K562 (cell line): ENCODE results near the gene AJM1. TPM values are rescaled to one million over a fixed set of nuclear protein-coding genes. Genes with fewer than 3 reads are reported as not detected.

Experiments used
- ATAC-seq: fragments of 200-7000 bp; cut with Tn5 transposase; 3 replicates; pipeline ENCODE4 v1.9.1; 2020; ENCODE audit warnings: moderate library complexity
- BruUV-seq: library from RNA; stranded (reverse); fragments of 400-500 nt; replicated peaks from 2 replicates; lab custom pipeline; 2021; lab: Mats Ljungman, UMichigan
- CTCF ChIA-PET: fragments of 300-600 bp; formaldehyde crosslinking; extraction: SDS; loops from one replicate; lab custom pipeline; 2021; ENCODE audit warnings: low intra/inter-chr PET ratio; lab: Yijun Ruan, JAX
- POLR2A ChIA-PET: fragments of 300-600, 350-650 bp; sonication (Branson Sonifier 250); formaldehyde crosslinking; extraction: SDS; loops from one replicate; lab custom pipeline; 2021; ENCODE audit warnings: antibody characterized with exemption, inconsistent platforms; lab: Yijun Ruan, JAX
- DNase-seq, 4 experiments: peaks; one replicate each; pipeline versions ENCODE4 v3.0.0 to v3.0.0-alpha.2; 2011 to 2018; ENCODE audit warnings: low spot score in 3 of 4, mixed read lengths in 3 of 4; ENCODE audit errors: extremely low read depth in 1 of 4
- FAIRE-seq: peaks from 2 replicates; lab custom pipeline; 2011; peaks lifted over from hg19 to GRCh38; lab: Jason Lieb, UNC
- H2AFZ ChIP-seq: 2 replicates; pipeline ENCODE4 v1.6.0; 2011; ENCODE audit warnings: low read depth, low read length, control low read depth, inconsistent platforms
- H3K27ac ChIP-seq: fragments of 200-600 bp; 3 replicates; pipeline ENCODE4 v1.8.0; 2011; ENCODE audit warnings: low read depth, mild to moderate bottlenecking, control low read depth, inconsistent platforms, low read length, moderate library complexity, mixed read lengths; ENCODE audit errors: extremely low read depth
- H3K27me3 ChIP-seq, 2 experiments: fragments of 300-600 bp in 1 of 2; 2 replicates in 1 of 2; 3 replicates in 1 of 2; pipeline versions ENCODE4 v1.6.0 to v1.8.0; 2011; ENCODE audit warnings: inconsistent platforms in 2 of 2, low read length in 2 of 2, mild to moderate bottlenecking in 1 of 2, mixed read lengths in 1 of 2, moderate library complexity in 1 of 2; ENCODE audit not compliant: control insufficient read depth in 2 of 2, insufficient read depth in 2 of 2
- H3K36me3 ChIP-seq: fragments of 300-600 bp; 3 replicates; pipeline ENCODE4 v1.8.0; 2011; ENCODE audit warnings: mild to moderate bottlenecking, low read length, inconsistent platforms; ENCODE audit not compliant: control insufficient read depth, insufficient read depth
- H3K4me1 ChIP-seq, 2 experiments: fragments of 200-600 bp in 1 of 2; replicated peaks in 1 of 2; 2 replicates in 1 of 2; 3 replicates in 1 of 2; pipeline versions ENCODE4 v1.5.1 to v1.8.0; 2011; ENCODE audit warnings: inconsistent platforms in 2 of 2, low read length in 2 of 2, mild to moderate bottlenecking in 1 of 2, mixed read lengths in 1 of 2, moderate library complexity in 1 of 2; ENCODE audit not compliant: control insufficient read depth in 2 of 2, insufficient read depth in 2 of 2
- H3K4me2 ChIP-seq: 2 replicates; pipeline ENCODE4 v1.6.1; 2011; ENCODE audit warnings: low read length, control low read depth, inconsistent platforms, mixed read lengths; ENCODE audit not compliant: insufficient read depth
- H3K4me3 ChIP-seq: fragments of 200-600 bp; sonication (generic), shearing (Covaris generic); 2 replicates; pipeline ENCODE4 v1.5.1; 2016; ENCODE audit warnings: control low read depth, inconsistent platforms
- H3K79me2 ChIP-seq: fragments of 200-600 bp; 3 replicates; pipeline ENCODE4 v1.8.0; 2011; ENCODE audit warnings: low read length, inconsistent platforms; ENCODE audit not compliant: control insufficient read depth, insufficient read depth
- H3K9ac ChIP-seq, 2 experiments: 2 replicates each; pipeline versions ENCODE4 v1.6.0 to v1.6.1; 2011; ENCODE audit warnings: low read depth in 2 of 2, low read length in 2 of 2, control low read depth in 1 of 2, inconsistent platforms in 1 of 2, mild to moderate bottlenecking in 1 of 2, mixed read lengths in 1 of 2; ENCODE audit not compliant: insufficient read depth in 1 of 2
- H3K9me1 ChIP-seq: one replicate; pipeline ENCODE4 v1.6.0; 2011; ENCODE audit warnings: inconsistent platforms, mild to moderate bottlenecking, low read length, moderate library complexity; ENCODE audit not compliant: control insufficient read depth, insufficient read depth
- H3K9me3 ChIP-seq: replicated peaks from 2 replicates; pipeline ENCODE4 v1.5.1; 2011; ENCODE audit warnings: low read depth, low read length, inconsistent platforms; ENCODE audit not compliant: control insufficient read depth, insufficient read depth
- H4K20me1 ChIP-seq: replicated peaks from 2 replicates; pipeline ENCODE4 v1.6.1; 2011; ENCODE audit warnings: low read length, inconsistent platforms, mixed read lengths; ENCODE audit not compliant: control insufficient read depth, insufficient read depth
- ATF3 ChIP-seq, 2 experiments: fragments of 450-650 bp in 1 of 2; sonication (generic) in 1 of 2; formaldehyde crosslinking in 1 of 2; IDR thresholded peaks in 1 of 2; conservative IDR thresholded peaks in 1 of 2; 2 replicates each; pipeline versions ENCODE4 v1.6.1 to v1.8.1; 2016 to 2023; ENCODE audit warnings: mild to moderate bottlenecking in 2 of 2, moderate library complexity in 2 of 2, inconsistent platforms in 1 of 2, missing genetic modification reagents in 1 of 2
- CEBPG ChIP-seq, 3 experiments: fragments of 200-800 bp in 1 of 3; sonication (Bioruptor generic) in 1 of 3; sonication (generic) in 1 of 3; formaldehyde crosslinking in 1 of 3; IDR thresholded peaks in 2 of 3; conservative IDR thresholded peaks in 1 of 3; 2 replicates each; pipeline versions ENCODE4 v1.6.1 to v1.8.0; 2016 to 2022; ENCODE audit warnings: missing compliant biosample characterization in 2 of 3, missing genetic modification characterization in 2 of 3, mild to moderate bottlenecking in 1 of 3, missing genetic modification reagents in 1 of 3
- COPS2 ChIP-seq: fragments of 450-650 bp; conservative IDR thresholded peaks from 2 replicates; pipeline ENCODE4 v1.6.1; 2016; ENCODE audit warnings: mild to moderate bottlenecking, moderate library complexity
- DPF2 ChIP-seq: fragments of 450-650 bp; IDR thresholded peaks from 2 replicates; pipeline ENCODE4 v1.6.1; 2016
- E2F6 ChIP-seq, 2 experiments: IDR thresholded peaks; 2 replicates each; pipeline ENCODE4 v1.6.1; 2011; ENCODE audit warnings: borderline replicate concordance in 1 of 2, control low read depth in 1 of 2, low read depth in 1 of 2, low read length in 1 of 2, mild to moderate bottlenecking in 1 of 2, mixed read lengths in 1 of 2, moderate library complexity in 1 of 2; ENCODE audit not compliant: insufficient read depth in 1 of 2, insufficient read length in 1 of 2, poor library complexity in 1 of 2, severe bottlenecking in 1 of 2; ENCODE audit errors: extremely low read depth in 1 of 2
- FOSL1 ChIP-seq: fragments of 200-800 bp; sonication (Bioruptor generic); conservative IDR thresholded peaks from 2 replicates; pipeline ENCODE4 v1.6.1; 2016; ENCODE audit warnings: missing genetic modification characterization, missing compliant biosample characterization
- GTF2E2 ChIP-seq: fragments of 200-800 bp; sonication (Bioruptor generic); IDR thresholded peaks from 2 replicates; pipeline ENCODE4 v1.6.1; 2016; ENCODE audit warnings: missing genetic modification characterization, missing compliant biosample characterization
- GTF3C2 ChIP-seq: IDR thresholded peaks from 3 replicates; pipeline ENCODE4 v1.6.1; 2011; ENCODE audit warnings: borderline replicate concordance, mild to moderate bottlenecking, moderate library complexity; ENCODE audit not compliant: insufficient read length; ENCODE audit errors: extremely low read depth
- HDAC3 ChIP-seq: fragments of 450-650 bp; IDR thresholded peaks from 2 replicates; pipeline ENCODE4 v1.6.1; 2018; ENCODE audit warnings: borderline replicate concordance, mild to moderate bottlenecking, moderate library complexity; ENCODE audit not compliant: partially characterized antibody
- POLR2B ChIP-seq: fragments of 450-650 bp; IDR thresholded peaks from 2 replicates; pipeline ENCODE4 v1.6.1; 2018; ENCODE audit warnings: low read depth; ENCODE audit not compliant: partially characterized antibody
- RBFOX2 ChIP-seq: fragments of 200-400 bp; formaldehyde crosslinking; IDR thresholded peaks from 2 replicates; pipeline ENCODE4 v1.6.1; 2017; ENCODE audit warnings: low read depth, mild to moderate bottlenecking, low read length, moderate library complexity
- XRCC3 ChIP-seq: fragments of 450-650 bp; IDR thresholded peaks from 2 replicates; pipeline ENCODE4 v1.6.1; 2017; ENCODE audit warnings: mild to moderate bottlenecking, moderate library complexity
- ZNF444 ChIP-seq: fragments of 250-450 bp; sonication (Bioruptor Pico); IDR thresholded peaks from 2 replicates; pipeline ENCODE4 v1.4.0; 2020; ENCODE audit warnings: mild to moderate bottlenecking, moderate library complexity
- ZZZ3 ChIP-seq: fragments of 450-650 bp; IDR thresholded peaks from 2 replicates; pipeline ENCODE4 v1.6.1; 2016; ENCODE audit warnings: antibody characterized with exemption, mild to moderate bottlenecking, moderate library complexity
- WGBS: fragments of 100-300 bp; shearing (Covaris generic); methylation state at CpG from one replicate; pipeline ENCODE4 v1.1.6; 2016; ENCODE audit warnings: low coverage, mixed read lengths; ENCODE audit not compliant: insufficient coverage; ENCODE audit errors: missing lambda C conversion rate; 5-methylcytosine and 5-hydroxymethylcytosine counted together
- in situ Hi-C: fragments of 300-500 bp; cut with MboI; formaldehyde crosslinking; loops from 4 replicates; pipeline ENCODE4 v1.15.0; 2018; ENCODE audit warnings: inconsistent platforms, mixed read lengths
- intact Hi-C: fragments of 100-400 bp; cut with micrococcal nuclease; formaldehyde crosslinking; loops from 2 replicates; pipeline ENCODE4 v1.14.2; 2022
- polyA plus RNA-seq, 8 experiments: library from polyadenylated mRNA; depleted of rRNA in 4 of 8; stranded (reverse) in 5 of 8; unstranded in 3 of 8; fragments of >200 nt; fragmentation: Nextera tagmentation in 2 of 8; fragmentation: Illumina TruSeq in 1 of 8; extraction: Ambion mirVana in 2 of 8; extraction: Trizol in 1 of 8; gene quantifications; 2 replicates each; pipeline versions ENCODE4 v1.2.1 to v1.2.3, GENCODE V29; 2011 to 2014; ENCODE audit warnings: inconsistent platforms in 1 of 8, missing spikeins in 1 of 8
- total RNA-seq, 7 experiments: library from RNA; depleted of rRNA in 6 of 7; stranded (reverse); fragments of >200 nt in 6 of 7; fragmentation: Illumina TruSeq in 2 of 7; extraction: Trizol in 2 of 7; gene quantifications; 2 replicates each; pipeline versions ENCODE4 v1.2.1 to v1.2.3, GENCODE V29; 2011 to 2021; ENCODE audit warnings: low replicate concordance in 1 of 7

Gene AJM1
- total and polyA plus RNA-seq, 9 of the 15 experiments (the other 6 are each of a cell fraction or from before 2014, with no cell fraction given) = 0.01 to 3.7 (median 0.65) TPM; not detected in 1

- in situ Hi-C loops = no loop called here
- peaks cover 45% of the 10 kb centered on the region; the same call in 2 of the 3 replicates for H3K36me3 ChIP-seq
- peaks cover 43% of the 10 kb centered on the region for H3K79me2 ChIP-seq
- WGBS = 34% methylated on average over 9 of the region's 11 CpGs
- CTCF ChIA-PET = no interaction called here
- POLR2A ChIA-PET = interaction anchor here (1.4 to 1.9 kb wide), 2 partner anchors 10 kb away, joined by 4 to 11 read pairs; no protein-coding TSS in a partner anchor
- peak overlapping the region; percentile 77 for H3K27ac ChIP-seq
- BruUV-seq = no TSS peak
- H3K9me3 ChIP-seq = no peaks in the 10 kb centered on the region; the same call in 1 of the 2 replicates
- intact Hi-C loops = no loop called here
- peak overlapping the region; percentile 77 for H3K4me2 ChIP-seq
- H3K4me1 ChIP-seq = peaks cover 5 to 32% of the 10 kb centered on the region in 2 experiments; a peak in 3 of 5 replicates
- H3K9me1 ChIP-seq = peaks cover 4% of the 10 kb centered on the region
- peak overlapping the region; percentile 73 to 96 for H3K9ac ChIP-seq
- H3K27me3 ChIP-seq = no peaks in the 10 kb centered on the region
- no peak overlapping the region for H2AFZ ChIP-seq
- H3K4me3 ChIP-seq = peak overlapping the region; percentile 95
- peak; percentile 11 for FAIRE-seq
- no peak for DNase-seq
- H4K20me1 ChIP-seq = peaks cover 14% of the 10 kb centered on the region; the same call in 1 of the 2 replicates
- peak; percentile 5 for ATAC-seq
- TF ChIP-seq RBFOX2 = 0 out of 2 replicates have a peak, but pooled peaks have one; percentile 2
- no peak for TF ChIP-seq ZZZ3
- TF ChIP-seq ZNF444 (CRISPR knock-in tag) = no peak
- peak in 1 of 2 experiments; percentile 1 for TF ChIP-seq E2F6 (IDR thresholded peaks at IDR 0.05; ENCODE audit: borderline replicate concordance in 1 of 2, extremely low read depth in 1 of 2, insufficient read depth in 1 of 2, insufficient read length in 1 of 2, low read depth in 1 of 2, low read length in 1 of 2, poor library complexity in 1 of 2, severe bottlenecking in 1 of 2)
- TF ChIP-seq HDAC3 = no peak
- no peak for TF ChIP-seq GTF3C2
- no peak for TF ChIP-seq XRCC3
- no peak for TF ChIP-seq COPS2
- TF ChIP-seq POLR2B = no peak
- peak; percentile 79; the same call in 1 of the 2 replicates for TF ChIP-seq CEBPG (CRISPR knock-in tag; IDR thresholded peaks at IDR 0.05)
- TF ChIP-seq CEBPG (tag; conservative IDR thresholded peaks at IDR 0.05 in 1 of 2, IDR thresholded peaks at IDR 0.05 in 1 of 2) = 0 out of 4 replicates have a peak, but pooled peaks of 1 of the 2 experiments have one; percentile 55
- no peak for TF ChIP-seq FOSL1 (tag)
- TF ChIP-seq GTF2E2 (tag) = no peak
- TF ChIP-seq DPF2 = no peak
- TF ChIP-seq ATF3 (IDR thresholded peaks at IDR 0.05) = peak; percentile 49; the same call in 1 of the 2 replicates
- TF ChIP-seq ATF3 (CRISPR knock-in tag; conservative IDR thresholded peaks at IDR 0.05) = no peak
Measured at GRCh38 chr9:136865041-136865767, 22.9 kb downstream of the AJM1 start.
